ENCODE data around the gene TXNDC15.
"Not testable (repeated sequence)": the region's sequence is repeated elsewhere in the genome, so short reads cannot be mapped to it uniquely, and the experiment has no call there.

Gene TXNDC15

GRCh38 chr5:134892282-134892681 is 18.1 kb downstream of the TXNDC15 start:
- H3K36me3 Mint-ChIP-seq (ENCODE audit: low read depth): peaks cover 53% of the 10 kb centered on the region
- H3K27ac Mint-ChIP-seq: no peak overlapping the region
- no peak overlapping the region for H3K4me3 Mint-ChIP-seq
- no peaks in the 10 kb centered on the region for H3K9me3 Mint-ChIP-seq
- peaks cover 7% of the 10 kb centered on the region for H3K4me1 Mint-ChIP-seq (ENCODE audit: low read depth)
- H3K27me3 Mint-ChIP-seq (ENCODE audit: low read depth): no peaks in the 10 kb centered on the region
- no peak for DNase-seq (ENCODE audit: low spot score)

DNA sequence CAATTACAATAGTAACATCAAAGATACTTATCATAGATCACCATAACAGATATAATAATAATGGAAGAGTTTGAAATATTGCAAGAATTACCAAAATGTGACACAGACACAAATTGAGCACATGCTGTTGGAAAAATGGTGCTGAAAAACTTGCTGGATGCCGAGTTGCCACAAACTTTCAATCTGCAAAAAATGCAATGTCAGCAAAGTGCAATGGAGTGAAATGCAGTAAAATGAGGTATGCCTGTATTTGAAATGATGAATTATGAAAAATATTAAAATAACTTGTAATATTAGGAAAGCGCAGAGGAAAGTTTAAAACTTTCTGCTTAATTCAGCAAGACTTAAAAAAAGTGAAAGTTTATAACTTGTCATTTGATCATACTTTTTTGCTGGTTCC is 18.8 kb downstream of the TXNDC15 start:
- peaks cover 7% of the 10 kb centered on the region for H3K4me1 Mint-ChIP-seq (ENCODE audit: low read depth)
- peaks cover 48% of the 10 kb centered on the region for H3K36me3 Mint-ChIP-seq (ENCODE audit: low read depth)
- no peaks in the 10 kb centered on the region for H3K27me3 Mint-ChIP-seq (ENCODE audit: low read depth)
- no peak overlapping the region for H3K27ac Mint-ChIP-seq
- DNase-seq (ENCODE audit: low spot score): no peak
- no peaks in the 10 kb centered on the region for H3K9me3 Mint-ChIP-seq
- no peak overlapping the region for H3K4me3 Mint-ChIP-seq

DNA sequence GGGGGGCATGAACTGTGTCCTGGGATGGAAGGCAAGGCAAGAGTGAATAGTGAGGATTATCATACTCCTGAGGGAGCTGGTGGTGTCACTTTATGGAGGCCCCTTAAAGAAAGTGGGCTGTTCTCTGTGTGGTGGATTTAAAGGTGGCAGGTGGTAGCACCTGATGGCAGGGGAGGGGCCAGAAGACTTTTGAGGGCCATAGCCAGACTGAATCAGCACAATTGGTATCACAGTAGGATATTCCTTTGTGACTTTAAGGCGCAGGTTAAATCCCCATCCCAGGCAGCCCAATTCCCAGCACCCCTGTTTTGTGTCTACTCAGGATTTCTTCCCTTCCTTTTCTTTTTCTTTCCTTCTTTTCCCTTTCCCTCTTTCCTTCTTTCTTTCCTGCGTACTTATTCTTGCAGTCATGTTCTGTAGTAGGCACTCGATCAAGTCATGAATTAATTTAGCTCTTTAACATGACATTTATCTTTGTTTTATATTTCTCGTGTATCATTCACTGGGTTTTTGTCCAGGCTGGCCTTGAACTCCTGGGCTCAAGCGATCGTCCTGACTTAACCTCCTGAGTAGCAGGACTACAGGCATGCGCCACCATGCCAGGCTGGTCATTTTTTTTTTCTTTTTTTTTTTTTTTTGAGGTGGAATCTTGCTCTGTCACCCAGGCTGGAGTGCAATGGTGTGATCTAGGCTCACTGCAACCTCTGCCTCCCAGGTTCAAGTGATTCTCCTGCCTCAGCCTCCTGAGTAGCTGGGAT is 19.8 kb downstream of the TXNDC15 start:
- Mint-ChIP-seq H3K4me1 (ENCODE audit: low read depth) (peaks cover 7% of the 10 kb centered on the region), H3K9me3 (no peaks in the 10 kb centered on the region), H3K36me3 (ENCODE audit: low read depth) (peaks cover 50% of the 10 kb centered on the region), H3K27ac (no peak overlapping the region), H3K4me3 (no peak overlapping the region), H3K27me3 (ENCODE audit: low read depth) (no peaks in the 10 kb centered on the region)
- no peak for DNase-seq (ENCODE audit: low spot score)

- Mint-ChIP-seq H3K36me3 (ENCODE audit: low read depth) (peaks cover 27% of the 10 kb centered on the region), H3K9me3 (no peaks in the 10 kb centered on the region), H3K27me3 (ENCODE audit: low read depth) (no peaks in the 10 kb centered on the region), H3K27ac (peak overlapping the region; percentile 77), H3K4me1 (ENCODE audit: low read depth) (peaks cover 12% of the 10 kb centered on the region), H3K4me3 (peak overlapping the region; percentile 58)
- DNase-seq (ENCODE audit: low spot score): no peak
Measured at GRCh38 chr5:134902071-134902801, 28.1 kb downstream of the TXNDC15 start.

- peak within 1 kb of the TSS; percentile 98 for H3K27ac Mint-ChIP-seq
- peaks cover 12% of the 10 kb centered on the region for H3K4me1 Mint-ChIP-seq (ENCODE audit: low read depth)
- H3K27me3 Mint-ChIP-seq (ENCODE audit: low read depth): no peaks in the 10 kb centered on the region
- H3K9me3 Mint-ChIP-seq: no peaks in the 10 kb centered on the region
- peak within 1 kb of the TSS; percentile 97 for H3K4me3 Mint-ChIP-seq
- DNase-seq (ENCODE audit: low spot score): peak; percentile 95
- peaks cover 19% of the 10 kb centered on the region for H3K36me3 Mint-ChIP-seq (ENCODE audit: low read depth)
Measured at GRCh38 chr5:134904610-134905245, 30.6 kb downstream of the TXNDC15 start, which contains the start of gene PCBD2. PCBD2 (plus strand) TSS chr5:134905131; CDS start chr5:134905140, 9 bp downstream.

DNA sequence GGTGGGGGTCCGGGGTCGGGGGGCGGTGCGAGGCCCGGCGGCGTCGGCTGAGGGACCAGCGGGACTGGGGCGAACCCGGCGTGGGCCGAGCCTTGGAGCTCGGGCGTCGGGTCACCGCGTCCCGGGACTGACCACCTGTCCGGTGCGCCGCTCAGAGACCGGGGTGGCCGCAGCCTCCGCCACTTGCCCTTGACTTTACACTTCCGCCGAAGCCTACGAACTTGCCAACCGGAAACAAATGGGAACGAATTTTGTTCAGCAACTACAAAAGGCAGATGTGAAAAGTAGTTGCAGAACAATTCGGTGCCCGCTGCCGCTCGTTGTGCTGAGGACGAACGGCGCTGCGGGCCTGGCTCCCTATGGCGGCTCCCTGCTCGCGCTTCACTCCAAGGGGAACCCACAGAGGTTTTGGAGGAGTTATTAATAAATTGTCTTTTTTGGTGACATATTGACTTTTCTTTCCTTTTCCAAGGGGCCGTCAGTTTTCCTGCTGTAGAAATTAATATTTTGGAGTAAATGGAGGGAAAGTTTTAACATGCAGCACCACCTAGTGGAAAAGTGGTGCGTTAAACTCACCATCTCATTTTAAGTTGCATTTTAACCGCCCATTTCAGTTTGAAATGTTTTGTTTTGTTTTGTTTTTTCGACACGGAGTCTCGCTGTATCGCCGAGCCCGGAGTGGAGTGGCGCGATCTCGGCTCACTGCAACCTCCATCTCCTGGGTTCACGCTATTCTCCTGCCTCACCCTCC is 31.2 kb downstream of the TXNDC15 start:
- Mint-ChIP-seq H3K27ac (peak overlapping the region; percentile 98), H3K4me1 (ENCODE audit: low read depth) (peaks cover 12% of the 10 kb centered on the region), H3K4me3 (peak overlapping the region; percentile 97), H3K27me3 (ENCODE audit: low read depth) (no peaks in the 10 kb centered on the region), H3K9me3 (no peaks in the 10 kb centered on the region), H3K36me3 (ENCODE audit: low read depth) (peaks cover 19% of the 10 kb centered on the region)
- DNase-seq (ENCODE audit: low spot score): no peak

DNA sequence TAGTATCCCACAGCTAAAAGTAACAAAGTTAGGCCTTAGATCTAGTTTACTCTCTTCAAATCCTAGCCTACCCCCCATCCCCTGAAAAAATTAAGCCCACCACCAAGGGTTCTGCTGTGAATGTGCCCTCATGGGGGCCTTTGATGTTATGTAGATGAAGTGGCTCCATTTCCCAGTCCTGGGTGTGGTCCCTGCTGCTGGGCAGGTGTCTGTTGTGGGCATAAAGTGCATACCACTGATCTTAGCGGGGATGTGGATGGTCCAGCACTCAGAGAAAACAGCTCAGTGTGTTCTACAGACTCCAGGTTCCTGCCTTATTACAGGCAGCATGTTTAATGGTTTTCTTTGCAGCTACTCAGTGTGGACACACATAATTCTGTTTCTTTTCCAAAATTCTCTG is 32.6 kb downstream of the TXNDC15 start:
- Mint-ChIP-seq H3K4me3 (peak overlapping the region; percentile 58), H3K27me3 (ENCODE audit: low read depth) (no peaks in the 10 kb centered on the region), H3K4me1 (ENCODE audit: low read depth) (peaks cover 15% of the 10 kb centered on the region), H3K27ac (peak overlapping the region; percentile 71), H3K36me3 (ENCODE audit: low read depth) (peaks cover 25% of the 10 kb centered on the region), H3K9me3 (no peaks in the 10 kb centered on the region)
- DNase-seq (ENCODE audit: low spot score): no peak

DNA sequence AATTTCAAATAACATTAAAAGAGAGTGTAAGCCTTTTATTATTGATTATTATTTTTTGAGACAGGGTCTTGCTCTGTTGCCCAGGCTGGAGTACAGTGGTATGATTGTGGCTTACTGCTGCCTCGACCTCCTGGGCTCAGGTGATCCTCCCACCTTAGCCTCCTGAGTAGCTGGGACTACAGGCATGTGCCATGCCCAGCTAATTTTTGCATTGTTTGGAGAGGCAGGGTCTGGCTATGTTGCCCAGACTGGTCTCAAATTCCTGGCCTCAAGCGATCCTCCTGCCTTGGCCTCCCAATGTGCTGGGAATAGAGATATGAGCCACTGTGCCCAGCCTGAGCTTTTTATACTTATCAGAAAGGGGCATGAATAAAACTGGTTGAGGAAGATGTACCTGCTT is 36.6 kb downstream of the TXNDC15 start:
- H3K4me3 Mint-ChIP-seq; H3K27me3 Mint-ChIP-seq (ENCODE audit: low read depth); H3K27ac Mint-ChIP-seq; H3K9me3 Mint-ChIP-seq; DNase-seq (ENCODE audit: low spot score): not testable (repeated sequence)
- Mint-ChIP-seq H3K36me3 (ENCODE audit: low read depth) (peaks cover 21% of the 10 kb centered on the region), H3K4me1 (ENCODE audit: low read depth) (peaks cover 10% of the 10 kb centered on the region)

DNA sequence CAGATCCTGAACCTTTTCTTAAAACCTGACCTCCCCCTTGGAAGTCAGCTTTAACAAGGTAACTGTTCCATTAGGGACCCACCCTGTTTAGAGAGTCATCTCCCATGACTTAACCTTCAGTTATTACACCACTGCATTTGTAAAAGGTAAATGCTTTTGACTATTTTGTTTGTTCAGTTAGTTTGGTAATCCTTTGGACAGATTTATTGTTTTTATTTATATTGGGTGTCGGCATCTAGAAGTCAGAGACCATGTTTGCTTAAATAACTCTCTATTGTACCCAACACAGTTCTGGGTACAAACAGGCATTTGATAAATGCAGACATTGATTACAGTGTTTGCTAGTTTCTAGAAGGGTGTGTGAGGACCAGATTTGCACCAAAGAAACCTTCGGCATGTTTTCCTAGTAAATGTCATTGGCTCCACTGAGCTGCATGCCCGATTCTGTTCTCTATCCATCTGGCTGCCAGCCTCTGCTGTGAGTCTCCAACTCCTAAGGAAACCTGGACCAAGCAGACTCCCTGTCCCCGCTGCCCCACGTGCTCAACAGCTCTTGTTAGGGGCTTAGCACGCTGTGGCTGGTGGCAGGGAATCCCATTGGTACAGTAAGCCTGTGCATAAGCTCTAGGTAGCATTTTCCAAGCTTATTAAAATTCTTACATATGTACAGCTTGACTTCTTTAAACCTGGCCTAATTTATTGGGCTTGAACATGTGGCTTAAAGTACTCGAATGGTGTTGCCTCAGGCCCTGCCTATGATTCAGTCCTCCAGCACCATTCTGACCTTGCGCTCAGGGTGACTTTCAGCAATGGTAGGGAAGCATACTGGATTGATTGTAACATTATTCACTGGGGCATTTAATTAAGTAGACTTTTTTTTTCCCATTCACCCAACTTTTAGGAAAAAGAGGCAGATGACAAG is 37.4 kb downstream of the TXNDC15 start:
- no peaks in the 10 kb centered on the region for H3K9me3 Mint-ChIP-seq
- DNase-seq (ENCODE audit: low spot score): no peak
- peaks cover 8% of the 10 kb centered on the region for H3K4me1 Mint-ChIP-seq (ENCODE audit: low read depth)
- no peaks in the 10 kb centered on the region for H3K27me3 Mint-ChIP-seq (ENCODE audit: low read depth)
- H3K36me3 Mint-ChIP-seq (ENCODE audit: low read depth): peaks cover 22% of the 10 kb centered on the region
- no peak overlapping the region for H3K4me3 Mint-ChIP-seq
- H3K27ac Mint-ChIP-seq: no peak overlapping the region

GRCh38 chr5:134913254-134913653 is 39.1 kb downstream of the TXNDC15 start:
- Mint-ChIP-seq H3K36me3 (ENCODE audit: low read depth) (peaks cover 19% of the 10 kb centered on the region), H3K27ac (no peak overlapping the region), H3K9me3 (no peaks in the 10 kb centered on the region), H3K4me1 (ENCODE audit: low read depth) (peaks cover 6% of the 10 kb centered on the region), H3K27me3 (ENCODE audit: low read depth) (no peaks in the 10 kb centered on the region), H3K4me3 (no peak overlapping the region)
- DNase-seq (ENCODE audit: low spot score): no peak

DNA sequence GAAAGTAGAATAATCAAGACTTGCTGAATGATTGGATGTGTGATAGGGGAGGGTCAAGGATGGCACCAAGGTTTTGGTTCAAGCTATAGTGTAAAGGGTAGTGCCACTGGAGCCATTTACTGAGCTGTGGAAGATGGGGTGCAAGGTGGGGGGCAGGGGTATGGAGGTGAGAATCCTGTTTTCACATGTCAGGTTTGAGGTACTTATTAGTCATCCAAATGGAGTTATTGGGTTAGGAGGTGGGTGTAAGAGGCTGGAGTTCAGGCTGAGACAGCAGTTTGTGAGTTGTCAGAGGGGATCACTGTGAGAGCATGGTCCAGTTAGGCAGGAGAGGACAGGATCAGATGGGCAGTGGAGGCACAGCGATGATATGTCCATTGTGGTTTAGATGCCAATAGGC is 39.6 kb downstream of the TXNDC15 start:
- H3K9me3 Mint-ChIP-seq: no peaks in the 10 kb centered on the region
- peaks cover 21% of the 10 kb centered on the region for H3K36me3 Mint-ChIP-seq (ENCODE audit: low read depth)
- DNase-seq (ENCODE audit: low spot score): no peak
- H3K4me1 Mint-ChIP-seq (ENCODE audit: low read depth): peaks cover 10% of the 10 kb centered on the region
- H3K27ac Mint-ChIP-seq: no peak overlapping the region
- no peaks in the 10 kb centered on the region for H3K27me3 Mint-ChIP-seq (ENCODE audit: low read depth)
- no peak overlapping the region for H3K4me3 Mint-ChIP-seq

DNA sequence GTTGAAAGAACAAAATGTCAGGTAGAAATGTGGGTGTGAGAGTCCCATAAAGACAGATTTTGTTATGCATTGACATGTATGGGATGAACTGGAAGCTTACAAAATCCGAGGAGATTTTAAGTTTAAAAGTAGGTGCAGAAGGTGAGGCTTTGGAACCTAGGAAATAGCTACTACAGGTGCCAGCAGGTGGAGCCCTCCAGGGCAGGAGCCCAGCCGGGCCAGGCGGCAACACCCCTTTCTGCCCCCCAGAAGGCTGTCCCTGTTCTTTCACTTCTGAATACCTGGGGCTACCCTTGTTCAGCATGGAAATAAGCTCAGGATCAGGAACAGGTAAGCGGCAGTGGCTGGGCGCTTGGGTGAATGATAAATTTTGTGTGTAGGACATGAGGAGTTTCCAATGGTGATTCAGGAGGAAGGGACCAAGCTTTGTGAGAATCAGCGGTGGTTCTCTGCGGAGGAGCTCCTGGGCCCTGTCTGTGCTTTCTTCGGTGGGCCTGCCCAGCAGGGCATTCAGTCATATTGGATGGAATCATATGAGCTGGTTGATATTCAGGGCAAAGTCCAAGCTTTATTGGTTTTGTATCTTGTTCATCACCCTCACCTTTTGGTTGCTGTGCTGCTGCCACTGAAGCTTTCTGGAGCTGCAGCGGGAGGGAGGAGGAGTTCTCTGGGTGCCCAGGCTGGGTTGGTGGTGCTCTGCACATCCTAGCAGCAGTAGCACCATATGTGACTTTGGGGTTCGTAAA is 43.1 kb downstream of the TXNDC15 start:
- H3K36me3 Mint-ChIP-seq (ENCODE audit: low read depth): peaks cover 25% of the 10 kb centered on the region
- no peaks in the 10 kb centered on the region for H3K27me3 Mint-ChIP-seq (ENCODE audit: low read depth)
- no peak for DNase-seq (ENCODE audit: low spot score)
- H3K27ac Mint-ChIP-seq: no peak overlapping the region
- no peaks in the 10 kb centered on the region for H3K9me3 Mint-ChIP-seq
- peaks cover 23% of the 10 kb centered on the region for H3K4me1 Mint-ChIP-seq (ENCODE audit: low read depth)
- no peak overlapping the region for H3K4me3 Mint-ChIP-seq
